ENCODE results near the gene NRXN2.

GRCh38 chr11:64600281-64600992 is 122.6 kb downstream of the NRXN2 start:
- TF ChIP-seq POLR2A (IDR thresholded peaks at IDR 0.05; ENCODE audit: extremely low read depth, insufficient read length) = no peak
- TF ChIP-seq, protein P1, sequence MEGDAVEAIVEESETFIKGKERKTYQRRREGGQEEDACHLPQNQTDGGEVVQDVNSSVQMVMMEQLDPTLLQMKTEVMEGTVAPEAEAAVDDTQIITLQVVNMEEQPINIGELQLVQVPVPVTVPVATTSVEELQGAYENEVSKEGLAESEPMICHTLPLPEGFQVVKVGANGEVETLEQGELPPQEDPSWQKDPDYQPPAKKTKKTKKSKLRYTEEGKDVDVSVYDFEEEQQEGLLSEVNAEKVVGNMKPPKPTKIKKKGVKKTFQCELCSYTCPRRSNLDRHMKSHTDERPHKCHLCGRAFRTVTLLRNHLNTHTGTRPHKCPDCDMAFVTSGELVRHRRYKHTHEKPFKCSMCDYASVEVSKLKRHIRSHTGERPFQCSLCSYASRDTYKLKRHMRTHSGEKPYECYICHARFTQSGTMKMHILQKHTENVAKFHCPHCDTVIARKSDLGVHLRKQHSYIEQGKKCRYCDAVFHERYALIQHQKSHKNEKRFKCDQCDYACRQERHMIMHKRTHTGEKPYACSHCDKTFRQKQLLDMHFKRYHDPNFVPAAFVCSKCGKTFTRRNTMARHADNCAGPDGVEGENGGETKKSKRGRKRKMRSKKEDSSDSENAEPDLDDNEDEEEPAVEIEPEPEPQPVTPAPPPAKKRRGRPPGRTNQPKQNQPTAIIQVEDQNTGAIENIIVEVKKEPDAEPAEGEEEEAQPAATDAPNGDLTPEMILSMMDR (IDR thresholded peaks at IDR 0.05; ENCODE audit: low read depth, low read length) = no peak
- TF ChIP-seq, protein P2, sequence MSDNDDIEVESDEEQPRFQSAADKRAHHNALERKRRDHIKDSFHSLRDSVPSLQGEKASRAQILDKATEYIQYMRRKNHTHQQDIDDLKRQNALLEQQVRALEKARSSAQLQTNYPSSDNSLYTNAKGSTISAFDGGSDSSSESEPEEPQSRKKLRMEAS (IDR thresholded peaks at IDR 0.05; ENCODE audit: low read depth, low read length) = no peak
- TF ChIP-seq MYC (IDR thresholded peaks at IDR 0.05; ENCODE audit: low read depth, low read length) = no peak
